ENCODE data around the gene FAM184B. TPM values are rescaled to one million over a fixed set of nuclear protein-coding genes. Genes with fewer than 3 reads are reported as not detected.
"Not testable (repeated sequence)": the region's sequence is repeated elsewhere in the genome, so short reads cannot be mapped to it uniquely, and the experiment has no call there.

FAM184B gene
- total RNA-seq, 1 experiment from 2014 or later, result 0.10 TPM

DNA sequence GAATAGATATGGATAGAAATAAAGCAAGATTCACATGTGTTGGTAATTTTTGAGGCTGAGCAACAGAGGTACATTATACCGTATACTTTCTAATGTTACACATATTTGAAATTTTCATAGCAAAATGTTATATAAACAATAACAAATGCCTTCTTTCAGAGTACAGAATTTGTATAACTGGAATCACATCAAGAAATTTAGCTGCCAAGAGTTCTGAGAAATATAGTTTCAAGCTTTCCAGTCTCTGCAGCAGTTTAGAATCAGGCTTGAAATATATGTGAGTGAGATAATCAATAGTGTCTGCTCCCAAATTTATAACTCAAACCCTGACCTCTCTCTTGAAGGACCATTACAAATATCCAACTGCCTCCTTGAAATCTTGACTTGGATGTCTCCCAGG is 23.8 kb downstream of the FAM184B start:
- Histone ChIP-seq H3K9me3 (no peaks in the 10 kb centered on the region), H3K36me3 (no peaks in the 10 kb centered on the region), H3K4me3 (no peak overlapping the region), H3K27me3 (no peaks in the 10 kb centered on the region)
- DNase-seq, result no peak

DNA sequence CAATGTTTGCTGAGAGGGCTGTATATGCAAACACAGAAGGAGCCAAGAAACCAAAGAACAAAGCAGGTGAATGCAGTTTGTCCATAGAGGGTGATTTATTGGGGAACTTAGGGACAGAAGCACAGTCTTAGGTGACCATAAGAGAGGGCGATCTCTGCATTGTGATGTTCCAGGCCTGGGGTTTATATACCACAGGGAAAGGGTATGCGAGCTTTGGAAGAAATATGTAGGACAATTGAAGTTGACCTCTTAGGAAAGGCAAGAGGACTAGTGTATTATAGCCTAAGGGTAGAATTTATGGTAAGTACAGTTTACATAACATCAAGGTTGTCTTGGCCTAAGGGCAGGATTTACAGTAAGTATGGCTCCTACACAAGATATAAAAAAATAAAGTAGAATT is 27.8 kb downstream of the FAM184B start:
- no peak for DNase-seq
- Histone ChIP-seq H3K9me3 (no peaks in the 10 kb centered on the region), H3K27me3 (no peaks in the 10 kb centered on the region), H3K4me3 (no peak overlapping the region), H3K36me3 (no peaks in the 10 kb centered on the region)

DNA sequence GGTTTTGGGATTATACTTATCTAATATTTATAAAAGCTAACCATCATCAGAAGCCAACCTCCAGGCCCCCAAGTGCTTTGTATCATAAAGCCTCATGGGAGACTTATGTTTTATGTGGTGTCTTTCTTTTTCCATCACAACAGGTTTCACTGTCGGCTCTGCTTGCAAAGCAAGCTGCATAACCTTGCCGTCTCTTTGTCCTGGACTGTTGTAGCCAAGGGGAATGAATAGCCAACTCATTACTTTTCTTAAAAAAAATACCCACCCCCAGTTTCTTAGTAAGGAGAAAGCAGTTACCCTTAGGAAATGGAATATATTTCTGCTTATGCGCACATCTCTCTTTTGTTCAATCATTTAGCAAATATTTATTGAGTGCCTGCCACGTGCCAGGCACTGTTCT is 40.7 kb downstream of the FAM184B start:
- Histone ChIP-seq H3K4me3 (no peak overlapping the region), H3K36me3 (no peaks in the 10 kb centered on the region), H3K27me3 (no peaks in the 10 kb centered on the region), H3K9me3 (no peaks in the 10 kb centered on the region)
- DNase-seq, result no peak

DNA sequence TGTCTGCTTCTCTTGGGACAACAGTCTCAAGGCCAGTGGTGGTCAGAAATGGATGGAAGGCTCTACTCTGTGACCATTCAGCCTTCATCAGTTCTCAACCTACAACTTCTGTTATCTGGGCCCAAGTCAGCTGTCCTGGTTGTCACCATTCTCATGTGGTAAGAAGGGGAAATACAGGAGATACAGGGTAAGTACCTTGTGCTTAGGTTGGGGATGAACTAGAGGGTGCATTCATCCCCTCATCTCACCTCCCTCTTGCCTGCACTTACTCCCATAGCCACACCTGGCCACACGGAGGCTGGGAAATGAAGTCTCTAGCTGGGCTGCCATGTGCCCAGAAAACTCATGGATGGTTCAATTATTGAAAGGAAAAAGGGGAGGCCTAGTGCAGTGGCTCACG is 44.9 kb downstream of the FAM184B start:
- Histone ChIP-seq H3K36me3 (no peaks in the 10 kb centered on the region), H3K27me3 (no peaks in the 10 kb centered on the region), H3K9me3 (no peaks in the 10 kb centered on the region), H3K4me3 (no peak overlapping the region)
- DNase-seq, result no peak

DNA sequence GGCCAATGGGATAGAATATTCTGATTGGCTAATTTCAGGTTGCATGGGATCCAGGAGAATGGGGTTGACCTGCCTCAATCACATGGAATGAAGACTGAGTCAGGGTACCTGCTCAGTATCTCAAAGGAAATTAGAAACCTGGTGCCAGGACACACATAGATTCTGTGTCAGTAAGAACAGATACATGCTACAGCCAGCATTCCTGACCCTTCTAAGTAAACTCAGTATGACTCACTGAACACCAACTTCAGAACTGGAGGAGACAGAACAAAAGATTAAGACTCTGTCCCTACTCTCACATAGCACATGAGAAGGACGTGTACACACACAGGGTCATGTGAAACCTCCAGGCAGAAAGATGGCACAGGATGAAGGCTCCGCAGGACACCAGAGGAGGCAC is 54.5 kb downstream of the FAM184B start:
- DNase-seq, result no peak
- no peak overlapping the region for H3K4me3 ChIP-seq

DNA sequence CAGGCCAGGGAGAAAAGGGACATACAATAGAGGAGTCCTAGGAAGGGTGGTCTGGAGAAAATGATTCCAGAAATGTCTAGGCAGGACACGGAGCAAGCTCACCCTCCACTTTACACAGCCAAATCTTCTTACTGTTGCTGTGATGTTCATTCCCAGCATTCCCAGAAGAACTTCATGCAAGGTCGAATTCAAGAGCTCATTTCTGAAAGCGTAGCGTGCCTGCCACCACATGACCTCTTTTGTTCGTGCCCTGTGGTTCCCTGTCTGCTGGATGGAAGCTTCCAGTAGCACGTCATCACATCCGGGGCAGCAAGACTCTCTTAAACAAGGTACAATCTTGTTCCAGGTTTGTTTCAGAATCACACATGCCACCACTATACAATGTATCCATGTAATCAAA is 57.8 kb downstream of the FAM184B start:
- no peak for DNase-seq
- no peaks in the 10 kb centered on the region for H3K9me3 ChIP-seq

More for the DNA sequence above, 54.5 kb downstream of the FAM184B start:
- Histone ChIP-seq H3K36me3 (no peaks in the 10 kb centered on the region), H3K27me3 (no peaks in the 10 kb centered on the region), H3K9me3 (no peaks in the 10 kb centered on the region)

DNA sequence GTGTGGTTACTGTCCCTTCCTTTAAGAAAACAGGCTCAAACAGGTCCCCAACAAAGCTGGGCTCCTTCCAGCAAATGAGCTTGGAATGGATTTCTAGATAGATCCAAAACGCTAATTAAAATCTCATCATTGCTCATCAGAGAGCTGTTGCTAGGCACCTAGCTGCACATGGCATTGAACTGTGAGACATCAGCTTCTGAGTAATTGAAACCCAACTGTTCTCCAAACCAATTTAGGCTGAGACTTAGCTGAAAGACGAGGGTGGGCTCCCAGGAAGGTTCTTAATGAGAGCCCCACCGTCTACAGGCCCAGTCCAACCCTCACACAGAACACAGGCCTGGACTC is 59.1 kb downstream of the FAM184B start:
- DNase-seq, result no peak
- Histone ChIP-seq H3K4me3 (no peak overlapping the region), H3K27me3 (no peaks in the 10 kb centered on the region), H3K36me3 (no peaks in the 10 kb centered on the region), H3K9me3 (no peaks in the 10 kb centered on the region)

More for the DNA sequence above, 57.8 kb downstream of the FAM184B start:
- no peak overlapping the region for H3K4me3 ChIP-seq
- H3K36me3 ChIP-seq, result no peaks in the 10 kb centered on the region
- no peaks in the 10 kb centered on the region for H3K27me3 ChIP-seq

DNA sequence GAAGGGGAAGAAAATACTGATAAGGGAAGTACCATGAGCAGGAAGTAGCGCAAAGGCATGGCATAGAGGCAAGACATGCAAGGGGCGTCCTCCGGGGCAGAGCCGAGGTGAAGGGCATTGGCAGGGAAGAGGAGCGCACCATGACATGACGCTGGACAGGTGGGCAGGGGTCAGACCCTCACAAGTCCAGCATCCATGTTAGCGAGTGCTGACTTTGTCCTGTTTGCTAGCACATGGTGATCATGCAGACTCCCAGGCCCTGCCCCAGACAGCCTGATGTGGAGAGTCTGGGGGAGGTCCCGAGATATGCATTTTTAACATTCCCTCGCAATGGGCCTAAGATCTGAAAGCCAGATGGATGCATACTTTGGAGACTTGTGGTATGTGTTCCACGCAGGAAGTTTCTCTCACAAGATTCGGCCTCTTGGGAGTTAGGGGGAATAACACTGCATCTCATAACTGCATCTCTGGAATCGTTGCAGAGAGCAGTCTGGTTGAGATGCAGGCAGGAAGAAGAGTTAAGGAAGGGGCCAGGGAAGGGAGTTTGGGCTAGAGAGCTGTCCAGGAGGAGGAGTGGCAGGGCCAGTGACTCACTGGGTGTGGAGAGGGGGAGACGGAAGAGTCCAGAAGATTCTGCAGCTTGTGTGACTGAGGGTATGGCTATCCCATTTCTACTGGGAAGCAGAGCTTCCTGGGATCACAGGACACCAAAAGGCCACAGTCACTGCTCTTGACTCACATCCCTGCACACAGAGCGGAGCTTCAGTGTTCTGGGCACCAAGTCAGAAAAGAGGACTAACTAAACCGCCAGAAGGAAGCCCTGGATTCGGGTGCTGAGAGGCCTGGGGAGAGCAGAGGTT is 59.7 kb downstream of the FAM184B start:
- DNase-seq, result peak; percentile 26

DNA sequence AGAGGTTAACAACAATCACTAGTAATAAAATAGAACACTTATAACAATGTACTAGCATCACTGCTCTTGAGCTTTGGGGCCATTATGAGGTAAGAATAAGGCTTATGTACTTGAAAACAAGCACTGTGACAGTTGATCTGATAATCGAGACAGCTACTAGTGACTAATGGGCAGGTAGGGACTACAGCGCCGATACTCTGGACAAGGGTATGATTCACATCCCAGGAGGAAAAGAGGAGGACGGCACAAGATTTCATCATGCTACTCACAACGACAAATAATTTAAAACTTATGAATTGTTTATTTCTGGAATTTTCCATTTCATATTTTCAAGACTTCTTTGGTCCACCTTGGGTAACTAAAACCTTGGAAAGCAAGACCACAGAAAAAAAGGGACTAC is 62.3 kb downstream of the FAM184B start:
- Histone ChIP-seq H3K9me3 (no peaks in the 10 kb centered on the region), H3K4me3 (no peak overlapping the region), H3K27me3 (no peaks in the 10 kb centered on the region), H3K36me3 (no peaks in the 10 kb centered on the region)
- no peak for DNase-seq

More for the DNA sequence above, 59.7 kb downstream of the FAM184B start:
- Histone ChIP-seq H3K9me3 (no peaks in the 10 kb centered on the region), H3K4me3 (no peak overlapping the region), H3K36me3 (no peaks in the 10 kb centered on the region), H3K27me3 (no peaks in the 10 kb centered on the region)

DNA sequence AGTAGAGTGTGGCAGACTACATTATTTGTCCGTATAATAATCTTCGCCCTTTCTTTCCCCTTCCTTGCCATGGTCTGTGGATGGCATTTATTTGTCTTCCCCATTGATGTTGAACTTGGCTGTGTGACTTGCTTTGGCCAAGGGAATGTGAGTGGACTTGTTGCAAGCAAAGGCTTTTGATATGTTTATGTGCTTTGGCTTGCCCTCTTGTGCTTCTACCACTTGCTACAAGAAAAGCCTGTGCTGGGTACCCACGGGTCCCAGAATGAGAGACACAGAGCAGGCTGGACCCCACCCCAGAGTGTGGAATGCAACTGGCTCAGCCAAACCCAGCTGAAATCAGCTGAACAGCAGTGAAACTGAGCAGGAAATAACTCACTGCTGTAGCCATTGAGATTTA is 63.0 kb downstream of the FAM184B start:
- no peak overlapping the region for H3K4me3 ChIP-seq
- no peaks in the 10 kb centered on the region for H3K9me3 ChIP-seq
- no peaks in the 10 kb centered on the region for H3K27me3 ChIP-seq
- DNase-seq, result no peak
- no peaks in the 10 kb centered on the region for H3K36me3 ChIP-seq

DNA sequence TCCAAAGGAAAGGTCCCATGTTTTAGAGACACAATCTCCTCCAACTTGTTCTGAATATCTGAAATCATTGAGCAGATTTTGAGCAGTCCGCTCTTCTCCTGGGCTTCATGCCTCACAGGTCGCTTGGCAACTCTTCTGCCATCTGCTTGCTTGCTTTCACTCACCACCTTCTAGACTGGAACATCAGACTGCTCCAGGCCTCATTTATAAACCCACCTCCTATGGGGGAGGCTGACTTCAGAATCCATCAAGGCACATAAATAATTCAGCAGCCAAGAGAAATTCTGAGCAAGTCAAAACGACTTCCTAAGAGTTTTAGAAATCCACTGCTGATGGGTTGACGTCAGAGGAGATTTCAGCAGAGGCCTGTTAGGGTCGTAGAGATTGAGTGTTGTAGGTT is 64.1 kb downstream of the FAM184B start:
- no peak for DNase-seq
- Histone ChIP-seq H3K36me3 (no peaks in the 10 kb centered on the region), H3K27me3 (no peaks in the 10 kb centered on the region), H3K9me3 (no peaks in the 10 kb centered on the region), H3K4me3 (no peak overlapping the region)

DNA sequence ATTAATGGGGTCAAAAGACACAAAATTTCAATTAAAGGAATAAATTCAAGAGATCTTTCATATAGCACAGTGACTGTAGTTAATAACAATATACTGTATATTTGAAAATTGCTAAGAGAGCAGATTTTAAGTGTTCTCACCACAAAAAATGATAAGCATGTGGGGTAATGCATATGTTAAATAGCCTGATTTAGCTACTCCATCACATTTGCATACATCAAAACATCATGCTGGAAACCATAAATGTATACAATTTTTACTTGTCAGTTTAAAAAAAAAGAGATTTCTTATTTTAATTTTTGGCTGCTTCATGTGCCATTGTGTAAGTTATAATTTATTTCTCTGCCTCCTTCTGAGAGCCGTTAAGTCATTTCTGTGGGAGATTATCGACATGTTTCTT is 65.9 kb downstream of the FAM184B start:
- no peak for DNase-seq
- no peaks in the 10 kb centered on the region for H3K36me3 ChIP-seq
- H3K9me3 ChIP-seq, result no peaks in the 10 kb centered on the region
- no peak overlapping the region for H3K4me3 ChIP-seq
- H3K27me3 ChIP-seq, result no peaks in the 10 kb centered on the region

DNA sequence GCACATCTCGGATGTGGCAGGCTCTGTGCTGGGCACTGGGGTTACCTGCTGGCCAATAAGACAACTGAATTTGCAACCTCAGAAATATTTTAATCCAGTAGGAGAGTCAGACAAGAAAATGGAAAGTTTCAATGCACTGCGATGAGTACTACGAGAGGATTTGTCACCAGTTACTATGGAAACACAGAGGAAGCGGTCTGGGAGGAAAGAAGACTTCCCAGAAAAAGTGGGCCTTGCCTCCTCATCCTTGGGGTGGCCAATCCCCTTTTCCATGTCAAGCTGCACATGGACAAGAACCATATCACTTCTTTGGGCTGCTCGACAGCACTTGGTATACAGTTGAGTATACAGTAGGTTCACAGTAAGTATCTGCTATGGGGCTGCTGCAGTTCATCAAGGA is 67.6 kb downstream of the FAM184B start:
- Histone ChIP-seq H3K36me3 (no peaks in the 10 kb centered on the region), H3K9me3 (no peaks in the 10 kb centered on the region), H3K4me3 (no peak overlapping the region), H3K27me3 (no peaks in the 10 kb centered on the region)
- DNase-seq, result no peak

DNA sequence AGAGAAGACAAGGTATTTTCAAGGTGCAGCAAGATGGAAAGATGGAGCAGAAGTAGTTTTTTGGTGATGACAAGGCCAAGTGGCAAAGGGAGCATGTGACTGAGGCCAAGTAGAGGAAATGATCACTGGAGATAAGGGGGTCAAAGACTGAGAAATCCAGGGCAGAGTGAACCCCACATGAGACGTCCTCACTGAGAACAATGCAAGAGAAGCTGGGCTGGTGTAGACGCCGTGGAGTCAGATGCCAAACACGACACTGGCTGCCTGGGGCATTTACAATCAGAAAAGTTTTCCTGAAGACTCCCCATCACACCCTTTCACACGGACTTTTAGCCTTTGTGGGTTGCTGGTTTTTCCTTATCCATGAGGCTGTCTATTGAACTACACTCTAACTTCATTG is 69.3 kb downstream of the FAM184B start:
- H3K27me3 ChIP-seq, result no peaks in the 10 kb centered on the region
- no peaks in the 10 kb centered on the region for H3K36me3 ChIP-seq
- H3K4me3 ChIP-seq, result no peak overlapping the region
- DNase-seq, result no peak
- H3K9me3 ChIP-seq, result no peaks in the 10 kb centered on the region

DNA sequence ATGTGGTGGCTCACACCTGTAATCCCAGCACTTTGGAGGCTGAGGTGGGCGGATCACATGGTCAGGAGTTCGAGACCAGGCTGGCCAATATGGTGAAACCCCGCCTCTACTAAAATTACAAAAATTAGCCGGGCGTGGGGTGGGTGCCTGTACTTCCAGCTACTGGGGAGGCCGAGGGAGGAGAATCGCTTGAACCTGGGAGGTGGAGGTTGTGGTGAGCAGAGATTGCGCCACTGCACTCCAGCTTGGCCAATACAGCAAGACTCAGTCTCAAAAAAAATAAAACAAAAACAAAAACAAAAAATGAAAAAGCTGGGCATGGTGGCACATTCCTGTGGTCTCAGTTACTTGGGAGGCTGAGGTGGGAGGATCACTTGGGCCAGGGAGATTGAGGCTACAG is 70.2 kb downstream of the FAM184B start:
- not testable (repeated sequence) for H3K36me3 ChIP-seq, H3K9me3 ChIP-seq, H3K4me3 ChIP-seq, DNase-seq, H3K27me3 ChIP-seq

DNA sequence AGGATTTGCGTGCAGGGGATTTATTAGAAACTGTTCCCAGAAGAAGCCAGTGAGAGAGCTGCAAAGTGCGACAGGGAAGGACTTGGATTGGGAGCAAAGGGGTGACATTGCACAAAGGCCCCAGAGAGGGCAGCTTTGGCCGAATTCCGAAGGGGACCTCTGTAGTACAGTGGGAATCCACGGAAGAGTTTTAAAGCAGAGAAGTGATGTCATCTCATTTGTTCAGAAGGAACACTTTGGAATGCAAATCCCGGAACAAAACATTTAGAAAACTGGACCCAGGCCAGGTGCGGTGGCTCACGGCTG is 71.7 kb downstream of the FAM184B start:
- Histone ChIP-seq H3K4me3 (no peak overlapping the region), H3K9me3 (no peaks in the 10 kb centered on the region), H3K27me3 (no peaks in the 10 kb centered on the region), H3K36me3 (no peaks in the 10 kb centered on the region)
- no peak for DNase-seq

DNA sequence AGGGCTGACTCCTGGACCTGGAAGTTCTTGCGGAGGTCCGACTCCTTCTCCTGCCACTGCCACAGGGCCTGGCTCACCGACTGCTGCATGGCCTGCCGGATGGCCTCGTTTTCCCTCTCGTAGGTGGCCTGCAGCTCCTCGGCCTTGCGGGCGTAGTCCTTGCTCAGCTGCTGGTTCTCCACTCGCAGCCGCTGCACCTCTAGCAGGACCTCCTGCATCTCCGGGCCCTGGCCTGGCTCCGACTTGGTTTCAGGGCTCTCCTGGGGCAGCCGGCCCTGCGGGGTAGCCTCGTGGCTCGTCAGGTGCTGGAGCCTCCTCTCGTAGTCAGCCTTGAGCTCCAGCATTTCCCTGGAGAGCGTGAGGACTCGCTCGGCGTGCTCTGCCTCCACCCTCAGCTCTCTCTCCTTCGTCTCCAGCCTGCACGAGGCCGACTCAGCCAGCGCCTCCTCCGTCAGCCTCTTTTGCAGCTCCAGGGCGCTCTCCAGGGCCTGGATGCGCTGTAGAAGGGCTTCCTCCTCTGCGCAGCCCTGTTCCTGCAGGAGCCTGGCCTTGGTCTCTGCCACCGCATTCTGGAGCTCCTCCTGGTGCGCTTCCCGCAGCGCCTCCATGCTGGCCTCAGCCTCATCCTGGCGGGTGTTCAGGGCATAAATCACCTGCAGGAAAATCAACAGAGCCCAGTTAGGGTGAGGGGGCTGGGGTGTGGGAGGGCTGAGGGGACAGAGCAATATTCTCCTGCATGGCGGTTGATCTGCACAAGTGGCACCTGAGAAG is 72.2 kb downstream of the FAM184B start:
- Histone ChIP-seq H3K27me3 (no peaks in the 10 kb centered on the region), H3K36me3 (no peaks in the 10 kb centered on the region), H3K4me3 (no peak overlapping the region), H3K9me3 (no peaks in the 10 kb centered on the region)
- no peak for DNase-seq

DNA sequence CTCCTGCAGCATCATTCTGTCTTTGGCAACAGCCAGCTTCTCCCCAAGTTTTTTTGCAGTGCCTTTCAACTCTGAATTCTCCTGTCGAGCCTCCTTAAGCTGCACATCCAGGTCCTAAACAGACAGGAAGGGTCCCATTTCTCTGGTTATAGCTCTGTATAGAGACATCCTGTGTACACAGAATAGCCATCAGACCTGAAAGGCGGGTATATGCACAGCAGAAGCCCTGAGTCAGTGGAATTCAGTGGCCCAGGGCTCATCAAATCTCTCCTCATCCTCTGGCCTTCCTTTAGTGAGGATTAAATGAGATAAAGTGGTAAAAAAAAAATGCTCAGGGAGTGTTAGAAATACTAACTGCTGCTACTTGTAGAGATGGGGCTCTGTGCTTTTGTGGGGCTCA is 73.8 kb downstream of the FAM184B start:
- no peak for DNase-seq
- Histone ChIP-seq H3K27me3 (no peaks in the 10 kb centered on the region), H3K9me3 (no peaks in the 10 kb centered on the region), H3K36me3 (no peaks in the 10 kb centered on the region), H3K4me3 (no peak overlapping the region)
